Measurements from ENCODE around the gene KIAA1671. TPM values are rescaled to one million over a fixed set of nuclear protein-coding genes. Genes with fewer than 3 reads are reported as not detected.

Gene KIAA1671
- polyA plus RNA-seq, 1 donor from 2014 or later: 3.0 TPM

DNA sequence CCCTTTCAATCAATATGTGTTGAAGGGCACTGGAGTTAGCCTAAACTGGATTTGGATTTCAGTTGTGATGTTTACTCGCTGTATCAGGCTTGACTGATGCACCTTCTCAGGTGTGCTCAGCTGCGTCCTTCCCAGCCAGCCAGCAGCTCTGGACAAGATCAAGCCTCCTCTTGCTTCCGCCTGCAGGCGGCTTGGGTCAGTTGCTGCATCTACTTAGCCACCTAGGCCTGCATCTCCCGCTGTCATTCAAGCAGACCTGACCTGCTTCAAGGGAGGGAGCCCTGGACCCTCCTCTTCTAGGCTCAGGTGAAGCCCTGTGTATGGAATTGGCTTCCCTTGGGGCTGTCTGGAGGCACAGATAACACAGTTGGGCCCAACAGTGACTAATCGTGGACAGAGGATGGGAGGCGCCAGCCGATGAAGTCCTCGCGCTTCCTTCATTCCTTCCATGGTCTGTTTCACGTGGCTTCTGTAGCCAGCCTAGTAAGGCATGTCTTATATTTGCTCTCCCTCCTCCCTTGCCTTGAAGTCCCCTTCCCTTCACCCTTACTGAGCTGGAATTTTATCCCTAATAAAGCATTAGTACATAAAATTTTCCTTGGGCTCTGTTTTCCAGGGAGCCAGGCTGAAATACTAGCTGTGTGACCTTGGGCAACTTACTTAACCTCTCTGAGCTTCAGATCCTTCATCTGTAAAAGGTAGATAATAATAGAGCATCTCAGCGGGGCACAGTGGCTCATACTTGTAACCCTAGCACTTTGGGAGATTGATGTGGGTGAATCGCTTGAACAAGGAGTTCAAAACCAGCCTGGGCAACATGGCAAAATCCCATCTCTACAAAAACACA lies 3.9 kb upstream of the KIAA1671 start:
- H3K9me3 ChIP-seq (ENCODE audit: low read length): no peaks in the 10 kb centered on the region
- H4K20me1 ChIP-seq (ENCODE audit: insufficient read depth): no peaks in the 10 kb centered on the region
- no peak overlapping the region for H3K4me3 ChIP-seq (ENCODE audit: low read length)
- H3K27ac ChIP-seq (ENCODE audit: low read length): no peak overlapping the region
- no peak overlapping the region for H2AFZ ChIP-seq (ENCODE audit: low read depth, low read length)
- no peaks in the 10 kb centered on the region for H3K36me3 ChIP-seq (ENCODE audit: insufficient read depth, low read length)
- H3K9ac ChIP-seq (ENCODE audit: low read length): no peak overlapping the region
- TF ChIP-seq TAF1 (IDR thresholded peaks at IDR 0.05; ENCODE audit: low read depth) (no peak), POLR2AphosphoS5 (IDR thresholded peaks at IDR 0.05) (no peak), SMC3 (conservative IDR thresholded peaks at IDR 0.05; ENCODE audit: poor library complexity) (no peak), MXI1 (conservative IDR thresholded peaks at IDR 0.05; ENCODE audit: poor library complexity, severe bottlenecking) (no peak), EZH2 (IDR thresholded peaks at IDR 0.05; ENCODE audit: borderline replicate concordance, insufficient read depth, low read length, poor library complexity, severe bottlenecking) (no peak), RAD21 (conservative IDR thresholded peaks at IDR 0.05) (no peak)
- TF ChIP-seq, protein P1, sequence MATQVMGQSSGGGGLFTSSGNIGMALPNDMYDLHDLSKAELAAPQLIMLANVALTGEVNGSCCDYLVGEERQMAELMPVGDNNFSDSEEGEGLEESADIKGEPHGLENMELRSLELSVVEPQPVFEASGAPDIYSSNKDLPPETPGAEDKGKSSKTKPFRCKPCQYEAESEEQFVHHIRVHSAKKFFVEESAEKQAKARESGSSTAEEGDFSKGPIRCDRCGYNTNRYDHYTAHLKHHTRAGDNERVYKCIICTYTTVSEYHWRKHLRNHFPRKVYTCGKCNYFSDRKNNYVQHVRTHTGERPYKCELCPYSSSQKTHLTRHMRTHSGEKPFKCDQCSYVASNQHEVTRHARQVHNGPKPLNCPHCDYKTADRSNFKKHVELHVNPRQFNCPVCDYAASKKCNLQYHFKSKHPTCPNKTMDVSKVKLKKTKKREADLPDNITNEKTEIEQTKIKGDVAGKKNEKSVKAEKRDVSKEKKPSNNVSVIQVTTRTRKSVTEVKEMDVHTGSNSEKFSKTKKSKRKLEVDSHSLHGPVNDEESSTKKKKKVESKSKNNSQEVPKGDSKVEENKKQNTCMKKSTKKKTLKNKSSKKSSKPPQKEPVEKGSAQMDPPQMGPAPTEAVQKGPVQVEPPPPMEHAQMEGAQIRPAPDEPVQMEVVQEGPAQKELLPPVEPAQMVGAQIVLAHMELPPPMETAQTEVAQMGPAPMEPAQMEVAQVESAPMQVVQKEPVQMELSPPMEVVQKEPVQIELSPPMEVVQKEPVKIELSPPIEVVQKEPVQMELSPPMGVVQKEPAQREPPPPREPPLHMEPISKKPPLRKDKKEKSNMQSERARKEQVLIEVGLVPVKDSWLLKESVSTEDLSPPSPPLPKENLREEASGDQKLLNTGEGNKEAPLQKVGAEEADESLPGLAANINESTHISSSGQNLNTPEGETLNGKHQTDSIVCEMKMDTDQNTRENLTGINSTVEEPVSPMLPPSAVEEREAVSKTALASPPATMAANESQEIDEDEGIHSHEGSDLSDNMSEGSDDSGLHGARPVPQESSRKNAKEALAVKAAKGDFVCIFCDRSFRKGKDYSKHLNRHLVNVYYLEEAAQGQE (IDR thresholded peaks at IDR 0.05; ENCODE audit: borderline replicate concordance): no peak
- H3K9me2 ChIP-seq (ENCODE audit: insufficient read depth, low read length): no peaks in the 10 kb centered on the region
- no peak overlapping the region for H3K4me2 ChIP-seq (ENCODE audit: low read length)
- H3F3A ChIP-seq (ENCODE audit: insufficient read depth, low read length, poor library complexity, severe bottlenecking): no peaks in the 10 kb centered on the region
- H3K27me3 ChIP-seq (ENCODE audit: insufficient read depth, low read depth, low read length): peaks cover 9% of the 10 kb centered on the region
- no peaks in the 10 kb centered on the region for H3K79me2 ChIP-seq (replicated peaks; ENCODE audit: insufficient read depth, low read length)

DNA sequence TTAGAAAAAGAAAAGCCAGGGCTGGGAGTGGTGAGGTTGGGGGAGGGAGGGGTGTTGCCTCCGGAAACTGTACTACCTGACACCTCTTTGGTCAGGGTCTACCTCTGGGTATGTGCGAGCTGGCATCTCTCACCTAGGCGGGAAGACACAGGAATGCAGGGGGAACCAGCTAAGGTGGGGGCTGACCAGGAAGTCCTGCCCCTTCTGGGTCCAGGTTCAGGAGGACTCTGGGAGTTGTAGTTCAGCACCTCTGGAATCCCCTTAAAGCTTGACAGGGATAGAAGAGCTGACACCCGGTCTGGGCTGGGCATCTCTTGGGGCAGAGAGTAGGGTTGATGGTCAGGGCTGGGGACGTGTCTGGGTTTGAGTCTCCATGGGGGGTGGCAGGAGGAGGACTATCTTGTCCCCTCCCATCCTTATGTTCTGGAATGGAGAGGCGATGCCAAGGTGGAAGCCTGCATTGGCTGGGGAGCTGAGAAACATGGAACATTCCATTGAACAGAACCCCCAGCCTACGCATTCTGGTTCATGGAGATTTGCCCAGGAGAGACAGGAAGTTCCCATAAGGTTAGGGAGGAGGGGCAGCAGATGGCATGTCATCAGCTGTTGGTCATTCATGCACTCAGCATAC lies 2.1 kb upstream of the KIAA1671 start:
- peaks cover 12% of the 10 kb centered on the region for H3K27me3 ChIP-seq (ENCODE audit: insufficient read depth, low read depth, low read length)
- H3K79me2 ChIP-seq (replicated peaks; ENCODE audit: insufficient read depth, low read length): no peaks in the 10 kb centered on the region
- H3K4me3 ChIP-seq (ENCODE audit: low read length): no peak overlapping the region
- no peaks in the 10 kb centered on the region for H4K20me1 ChIP-seq (ENCODE audit: insufficient read depth)
- H3F3A ChIP-seq (ENCODE audit: insufficient read depth, low read length, poor library complexity, severe bottlenecking): no peaks in the 10 kb centered on the region
- no peaks in the 10 kb centered on the region for H3K9me3 ChIP-seq (ENCODE audit: low read length)
- no peak for TF ChIP-seq TAF1 (IDR thresholded peaks at IDR 0.05; ENCODE audit: low read depth)
- TF ChIP-seq, protein P1 (IDR thresholded peaks at IDR 0.05; ENCODE audit: borderline replicate concordance): no peak
- TF ChIP-seq EP300 (conservative IDR thresholded peaks at IDR 0.05; ENCODE audit: poor library complexity, severe bottlenecking): no peak
- TF ChIP-seq EZH2 (IDR thresholded peaks at IDR 0.05; ENCODE audit: borderline replicate concordance, insufficient read depth, low read length, poor library complexity, severe bottlenecking): no peak
- TF ChIP-seq MXI1 (conservative IDR thresholded peaks at IDR 0.05; ENCODE audit: poor library complexity, severe bottlenecking): no peak
- TF ChIP-seq RAD21 (conservative IDR thresholded peaks at IDR 0.05): no peak
- TF ChIP-seq, protein P2, sequence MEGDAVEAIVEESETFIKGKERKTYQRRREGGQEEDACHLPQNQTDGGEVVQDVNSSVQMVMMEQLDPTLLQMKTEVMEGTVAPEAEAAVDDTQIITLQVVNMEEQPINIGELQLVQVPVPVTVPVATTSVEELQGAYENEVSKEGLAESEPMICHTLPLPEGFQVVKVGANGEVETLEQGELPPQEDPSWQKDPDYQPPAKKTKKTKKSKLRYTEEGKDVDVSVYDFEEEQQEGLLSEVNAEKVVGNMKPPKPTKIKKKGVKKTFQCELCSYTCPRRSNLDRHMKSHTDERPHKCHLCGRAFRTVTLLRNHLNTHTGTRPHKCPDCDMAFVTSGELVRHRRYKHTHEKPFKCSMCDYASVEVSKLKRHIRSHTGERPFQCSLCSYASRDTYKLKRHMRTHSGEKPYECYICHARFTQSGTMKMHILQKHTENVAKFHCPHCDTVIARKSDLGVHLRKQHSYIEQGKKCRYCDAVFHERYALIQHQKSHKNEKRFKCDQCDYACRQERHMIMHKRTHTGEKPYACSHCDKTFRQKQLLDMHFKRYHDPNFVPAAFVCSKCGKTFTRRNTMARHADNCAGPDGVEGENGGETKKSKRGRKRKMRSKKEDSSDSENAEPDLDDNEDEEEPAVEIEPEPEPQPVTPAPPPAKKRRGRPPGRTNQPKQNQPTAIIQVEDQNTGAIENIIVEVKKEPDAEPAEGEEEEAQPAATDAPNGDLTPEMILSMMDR (IDR thresholded peaks at IDR 0.05; ENCODE audit: poor library complexity, severe bottlenecking): no peak
- TF ChIP-seq SMC3 (conservative IDR thresholded peaks at IDR 0.05; ENCODE audit: poor library complexity): no peak
- TF ChIP-seq POLR2AphosphoS5 (IDR thresholded peaks at IDR 0.05): no peak
- no peak overlapping the region for H2AFZ ChIP-seq (ENCODE audit: low read depth, low read length)
- no peak overlapping the region for H3K27ac ChIP-seq (ENCODE audit: low read length)
- H3K9ac ChIP-seq (ENCODE audit: low read length): no peak overlapping the region
- H3K4me2 ChIP-seq (ENCODE audit: low read length): no peak overlapping the region
- H3K36me3 ChIP-seq (ENCODE audit: insufficient read depth, low read length): no peaks in the 10 kb centered on the region
- no peaks in the 10 kb centered on the region for H3K9me2 ChIP-seq (ENCODE audit: insufficient read depth, low read length)
